ENCODE measurements around the gene LIMS1.

GRCh38 chr2:108623616-108624015, 89.3 kb downstream of the LIMS1 start:
- TF ChIP-seq, protein P1, sequence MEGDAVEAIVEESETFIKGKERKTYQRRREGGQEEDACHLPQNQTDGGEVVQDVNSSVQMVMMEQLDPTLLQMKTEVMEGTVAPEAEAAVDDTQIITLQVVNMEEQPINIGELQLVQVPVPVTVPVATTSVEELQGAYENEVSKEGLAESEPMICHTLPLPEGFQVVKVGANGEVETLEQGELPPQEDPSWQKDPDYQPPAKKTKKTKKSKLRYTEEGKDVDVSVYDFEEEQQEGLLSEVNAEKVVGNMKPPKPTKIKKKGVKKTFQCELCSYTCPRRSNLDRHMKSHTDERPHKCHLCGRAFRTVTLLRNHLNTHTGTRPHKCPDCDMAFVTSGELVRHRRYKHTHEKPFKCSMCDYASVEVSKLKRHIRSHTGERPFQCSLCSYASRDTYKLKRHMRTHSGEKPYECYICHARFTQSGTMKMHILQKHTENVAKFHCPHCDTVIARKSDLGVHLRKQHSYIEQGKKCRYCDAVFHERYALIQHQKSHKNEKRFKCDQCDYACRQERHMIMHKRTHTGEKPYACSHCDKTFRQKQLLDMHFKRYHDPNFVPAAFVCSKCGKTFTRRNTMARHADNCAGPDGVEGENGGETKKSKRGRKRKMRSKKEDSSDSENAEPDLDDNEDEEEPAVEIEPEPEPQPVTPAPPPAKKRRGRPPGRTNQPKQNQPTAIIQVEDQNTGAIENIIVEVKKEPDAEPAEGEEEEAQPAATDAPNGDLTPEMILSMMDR (IDR thresholded peaks at IDR 0.05; ENCODE audit: low read depth, low read length), result no peak
- TF ChIP-seq EZH2phosphoT487 (IDR thresholded peaks at IDR 0.05; ENCODE audit: low read depth), result no peak
